Lower leg skin (tissue), 4 donors: ENCODE results near the gene HTRA2. TPM values are rescaled to one million over a fixed set of nuclear protein-coding genes. Genes with fewer than 3 reads are reported as not detected.

Source experiments
- DNase-seq, 2 donors: peaks; one replicate each; pipeline ENCODE4 v3.0.0-alpha.2; 2019; ENCODE audit warnings: low spot score in 2 of 2
- H3K4me3 ChIP-seq: fragments of 200-600 bp; sonication (generic); 2 replicates; pipeline ENCODE4 v1.5.1; 2017; ENCODE audit warnings: mild to moderate bottlenecking, low read depth; ENCODE audit not compliant: poor library complexity, severe bottlenecking
- POLR2A ChIP-seq, 2 donors: fragments of 450-650 bp; IDR thresholded peaks; one replicate each; pipeline ENCODE4 v1.6.1; 2016 to 2017; ENCODE audit warnings: antibody characterized with exemption in 2 of 2, mild to moderate bottlenecking in 1 of 2, moderate library complexity in 1 of 2
- WGBS, 2 donors: methylation state at CpG; one replicate each; pipeline ENCODE4 v1.1.5; 2018; 5-methylcytosine and 5-hydroxymethylcytosine counted together
- intact Hi-C: fragments of 100-400 bp; cut with DNase I; formaldehyde crosslinking; loops from one replicate; pipeline ENCODE4 v1.15.0; 2023; ENCODE audit warnings: low total_unique reads
- total RNA-seq, 4 donors: library from RNA; depleted of rRNA; stranded (reverse); fragments of >200 nt; gene quantifications; one replicate each; pipeline ENCODE4 v1.1.0, GENCODE V29; 2016
- TF ChIP-seq, protein P1 (sequence below), 3 donors: fragments of 450-650 bp; IDR thresholded peaks; one replicate each; pipeline ENCODE4 v1.5.1; 2016; ENCODE audit warnings: antibody characterized with exemption in 3 of 3, mild to moderate bottlenecking in 3 of 3, moderate library complexity in 2 of 3

The HTRA2 gene
- total RNA-seq, 4 donors from 2014 or later = 22.6 to 28.6 (median 25.2) TPM

DNA sequence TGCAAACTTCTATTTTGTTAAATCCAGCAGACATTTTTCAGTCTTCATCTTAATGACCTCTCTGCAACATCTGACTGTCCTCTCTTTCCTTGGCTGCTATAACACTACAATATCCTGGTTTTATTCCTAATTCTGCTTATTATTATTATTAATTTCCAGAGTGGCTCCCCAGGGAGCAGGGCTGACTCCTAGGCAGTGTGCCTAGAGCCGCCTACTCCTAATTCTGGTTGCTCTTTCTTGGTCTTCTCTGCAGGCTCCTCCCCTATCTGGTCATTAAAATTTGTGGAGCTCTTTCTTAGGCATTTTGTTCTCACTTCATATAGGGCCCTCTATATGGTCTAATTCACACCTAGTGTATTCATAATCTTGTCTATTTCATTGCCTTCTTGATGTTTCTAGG is 13.2 kb downstream of the HTRA2 start:
- no peak for TF ChIP-seq POLR2A (IDR thresholded peaks at IDR 0.05)
- TF ChIP-seq, protein P1, sequence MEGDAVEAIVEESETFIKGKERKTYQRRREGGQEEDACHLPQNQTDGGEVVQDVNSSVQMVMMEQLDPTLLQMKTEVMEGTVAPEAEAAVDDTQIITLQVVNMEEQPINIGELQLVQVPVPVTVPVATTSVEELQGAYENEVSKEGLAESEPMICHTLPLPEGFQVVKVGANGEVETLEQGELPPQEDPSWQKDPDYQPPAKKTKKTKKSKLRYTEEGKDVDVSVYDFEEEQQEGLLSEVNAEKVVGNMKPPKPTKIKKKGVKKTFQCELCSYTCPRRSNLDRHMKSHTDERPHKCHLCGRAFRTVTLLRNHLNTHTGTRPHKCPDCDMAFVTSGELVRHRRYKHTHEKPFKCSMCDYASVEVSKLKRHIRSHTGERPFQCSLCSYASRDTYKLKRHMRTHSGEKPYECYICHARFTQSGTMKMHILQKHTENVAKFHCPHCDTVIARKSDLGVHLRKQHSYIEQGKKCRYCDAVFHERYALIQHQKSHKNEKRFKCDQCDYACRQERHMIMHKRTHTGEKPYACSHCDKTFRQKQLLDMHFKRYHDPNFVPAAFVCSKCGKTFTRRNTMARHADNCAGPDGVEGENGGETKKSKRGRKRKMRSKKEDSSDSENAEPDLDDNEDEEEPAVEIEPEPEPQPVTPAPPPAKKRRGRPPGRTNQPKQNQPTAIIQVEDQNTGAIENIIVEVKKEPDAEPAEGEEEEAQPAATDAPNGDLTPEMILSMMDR (IDR thresholded peaks at IDR 0.05) = no peak
- H3K4me3 ChIP-seq = no peak overlapping the region
- intact Hi-C loops = no loop called here
- peak in 1 of 2 donors; percentile 21 for DNase-seq
- WGBS, 2 donors = 78 to 84% methylated on average over 1 of the region's 1 CpG

DNA sequence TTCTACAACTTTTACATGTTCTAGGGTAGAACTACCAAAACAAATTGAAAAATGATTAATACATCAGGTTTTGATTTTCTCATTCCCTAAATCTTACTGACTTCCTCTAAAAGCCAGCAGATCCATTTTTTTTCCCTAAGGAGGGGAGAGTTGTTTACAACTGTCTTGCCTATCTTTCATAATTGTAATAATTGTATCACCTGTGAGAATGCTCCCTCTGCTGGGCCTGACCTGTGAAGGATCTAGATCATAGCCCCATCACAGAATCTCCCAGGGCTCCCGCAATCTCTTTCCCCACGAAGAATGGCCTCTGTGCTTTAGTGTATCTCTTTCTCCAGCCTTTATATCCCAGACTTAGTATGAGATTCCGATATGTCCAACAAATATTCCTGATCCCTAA is 14.9 kb downstream of the HTRA2 start:
- no peak overlapping the region for H3K4me3 ChIP-seq
- TF ChIP-seq POLR2A (IDR thresholded peaks at IDR 0.05) = no peak
- TF ChIP-seq, protein P1 (IDR thresholded peaks at IDR 0.05) = no peak
- WGBS, 2 donors = 85 to 92% methylated on average over 3 of the region's 3 CpGs
- intact Hi-C loops = no loop called here
- DNase-seq = peak in 1 of 2 donors; percentile 32

DNA sequence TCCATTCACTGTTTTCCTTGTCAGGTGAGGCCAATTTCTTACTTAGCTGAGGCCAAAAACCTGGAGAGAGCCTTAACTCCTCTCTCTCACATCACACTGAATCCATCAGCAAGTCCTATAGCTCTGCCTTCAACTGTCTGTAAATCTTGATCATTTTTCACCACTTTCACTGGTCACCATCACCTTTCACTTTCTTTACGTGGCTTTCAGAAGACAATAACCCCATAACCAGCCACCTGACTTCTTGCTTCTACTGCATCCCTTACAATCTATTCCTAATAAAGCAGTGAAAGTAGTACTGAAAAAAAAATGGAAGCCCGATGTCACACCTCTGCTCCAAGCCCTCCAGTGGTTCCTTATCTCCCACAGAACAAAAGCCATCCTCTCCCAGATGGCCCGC is 16.3 kb downstream of the HTRA2 start:
- intact Hi-C loops = no loop called here
- TF ChIP-seq, protein P1 (IDR thresholded peaks at IDR 0.05) = no peak
- TF ChIP-seq POLR2A (IDR thresholded peaks at IDR 0.05) = no peak
- 89 to 90% methylated on average over 3 of the region's 3 CpGs for WGBS, 2 donors
- DNase-seq = no peak
- no peak overlapping the region for H3K4me3 ChIP-seq

DNA sequence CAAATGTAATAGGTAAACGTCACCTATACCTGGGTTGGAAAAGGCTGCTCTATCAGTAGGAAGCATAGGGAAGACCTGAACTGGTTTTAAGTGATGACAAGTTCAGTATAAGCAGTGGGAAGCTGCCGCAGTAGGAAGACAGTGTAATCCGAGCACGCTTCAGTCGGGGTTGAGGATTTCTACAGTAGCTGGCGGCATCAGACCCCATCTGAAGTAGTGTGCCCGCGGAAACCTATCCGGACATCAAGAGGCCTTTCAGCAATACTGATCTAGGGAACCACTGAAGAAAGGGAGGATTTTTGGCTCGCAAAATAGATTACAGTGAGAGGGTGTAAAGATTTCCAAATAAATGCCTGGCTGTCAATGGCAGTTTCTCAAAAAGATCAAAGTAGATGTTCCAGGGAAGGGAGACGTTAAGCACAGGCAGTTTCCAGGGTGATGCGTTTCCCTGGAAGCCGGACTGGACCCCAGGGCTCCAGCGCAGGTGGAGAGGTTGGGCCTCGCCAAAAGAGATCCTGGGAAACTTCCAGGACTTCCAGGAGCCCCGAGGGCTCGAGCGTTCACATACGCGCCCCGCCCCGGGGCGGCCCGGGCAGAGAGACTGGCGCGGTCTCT is 18.7 kb downstream of the HTRA2 start:
- TF ChIP-seq POLR2A (IDR thresholded peaks at IDR 0.05) = no peak
- TF ChIP-seq, protein P1 (IDR thresholded peaks at IDR 0.05) = no peak
- intact Hi-C loops = no loop called here
- H3K4me3 ChIP-seq = peak overlapping the region; percentile 8
- WGBS, 2 donors = 14 to 19% methylated on average over 15 to 17 of the region's 26 CpGs
- peak in 1 of 2 donors; percentile 70 for DNase-seq

DNA sequence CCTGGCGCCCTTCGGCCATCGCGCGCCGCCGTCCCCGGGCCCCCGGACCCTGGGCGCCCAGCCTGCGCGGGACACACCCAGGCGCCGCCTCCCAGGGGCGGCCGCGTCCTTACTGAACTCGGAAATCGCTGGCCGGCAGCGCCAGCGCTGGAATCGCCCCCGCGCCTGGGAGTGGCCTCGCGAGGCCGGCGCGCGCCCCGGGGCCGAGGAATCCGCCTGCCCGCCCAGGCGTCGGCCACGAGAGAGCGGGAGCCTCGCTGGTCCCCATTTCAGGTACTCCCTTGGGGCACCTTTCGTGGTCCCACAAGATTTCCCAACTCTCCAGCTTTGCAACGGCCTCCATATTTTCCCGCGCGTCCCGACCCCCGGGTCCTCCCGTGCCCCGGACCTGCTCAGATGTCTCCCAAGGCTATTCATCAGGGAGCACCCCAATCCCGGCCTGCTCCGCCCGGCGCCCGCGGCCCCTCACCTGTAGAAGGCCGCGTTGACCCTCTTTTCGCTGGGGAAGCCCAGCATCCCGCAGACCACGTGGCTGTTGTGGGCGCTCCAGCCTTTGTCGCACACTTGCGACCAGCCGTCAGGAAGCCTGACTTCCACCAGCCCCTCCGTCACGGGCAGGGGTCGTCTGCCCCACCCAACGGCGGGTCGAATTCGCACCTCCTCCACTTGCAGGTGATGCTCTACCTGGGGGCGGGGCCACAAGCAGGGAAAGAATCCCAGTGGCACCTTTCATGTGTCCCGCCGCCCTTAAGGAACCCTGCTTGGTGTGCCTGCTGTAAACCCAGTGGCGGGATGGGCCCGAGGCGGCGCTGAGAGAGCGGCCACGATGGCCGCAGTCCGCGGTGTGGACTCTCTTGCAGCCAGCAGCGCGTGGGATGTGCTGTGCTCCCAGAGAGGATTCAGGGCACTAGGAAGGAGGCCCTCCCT is 19.4 kb downstream of the HTRA2 start:
- DNase-seq = peak in 1 of 2 donors; percentile 91
- TF ChIP-seq, protein P1 (IDR thresholded peaks at IDR 0.05) = no peak
- no peak for TF ChIP-seq POLR2A (IDR thresholded peaks at IDR 0.05)
- 10% methylated on average over 40 to 56 of the region's 85 CpGs for WGBS, 2 donors
- intact Hi-C loops = no loop called here
- H3K4me3 ChIP-seq = peak overlapping the region; percentile 8
